Neural cell (in vitro differentiated cells): ENCODE measurements around the gene TNC. TPM values are rescaled to one million over a fixed set of nuclear protein-coding genes. Genes with fewer than 3 reads are reported as not detected.

Source experiments
- H2AFZ ChIP-seq: fragments of 200-600, 300-800 bp; sonication (generic), shearing (Covaris generic); 2 replicates; pipeline ENCODE4 v1.6.0; 2014; ENCODE audit warnings: low read depth, mild to moderate bottlenecking, antibody characterized with exemption, low read length, moderate library complexity
- H3F3A ChIP-seq: fragments of 200-600 bp; shearing (Covaris generic); 2 replicates; pipeline ENCODE4 v1.6.1; 2016; ENCODE audit warnings: mild to moderate bottlenecking, moderate library complexity, mixed read lengths, antibody characterized with exemption, low read length; ENCODE audit not compliant: insufficient read depth, poor library complexity, severe bottlenecking
- H3K27ac ChIP-seq: fragments of 200-600, 300-800 bp; sonication (generic), shearing (Covaris generic); 2 replicates; pipeline ENCODE4 v1.5.1; 2014; ENCODE audit warnings: mild to moderate bottlenecking, low read length, moderate library complexity
- H3K27me3 ChIP-seq: fragments of 300-800, 200-600 bp; sonication (generic), shearing (Covaris generic); 2 replicates; pipeline ENCODE4 v1.6.0; 2014; ENCODE audit warnings: mild to moderate bottlenecking, low read depth, low read length, moderate library complexity; ENCODE audit not compliant: insufficient read depth
- H3K36me3 ChIP-seq: fragments of 300-800, 200-600 bp; sonication (generic), shearing (Covaris generic); 2 replicates; pipeline ENCODE4 v1.5.1; 2014; ENCODE audit warnings: mild to moderate bottlenecking, antibody characterized with exemption, low read length, moderate library complexity; ENCODE audit not compliant: insufficient read depth
- H3K4me2 ChIP-seq: fragments of 300-800, 200-600 bp; sonication (generic), shearing (Covaris generic); 2 replicates; pipeline ENCODE4 v1.6.0; 2014; ENCODE audit warnings: mild to moderate bottlenecking, low read length
- H3K4me3 ChIP-seq: fragments of 300-800, 200-600 bp; sonication (generic), shearing (Covaris generic); 2 replicates; pipeline ENCODE4 v1.5.1; 2014; ENCODE audit warnings: mild to moderate bottlenecking, low read length, moderate library complexity
- H3K79me2 ChIP-seq: fragments of 200-600 bp; shearing (Covaris generic); replicated peaks from 2 replicates; pipeline ENCODE4 v1.6.0; 2014; ENCODE audit warnings: mild to moderate bottlenecking, low read length, moderate library complexity; ENCODE audit not compliant: insufficient read depth
- H3K9ac ChIP-seq: fragments of 300-800, 200-600 bp; sonication (generic), shearing (Covaris generic); 2 replicates; pipeline ENCODE4 v1.6.1; 2016; ENCODE audit warnings: mild to moderate bottlenecking, low read length, mixed read lengths
- H3K9me2 ChIP-seq: fragments of 200-600 bp; shearing (Covaris generic); 2 replicates; pipeline ENCODE4 v1.6.1; 2016; ENCODE audit warnings: mild to moderate bottlenecking, low read length, mixed read lengths; ENCODE audit not compliant: insufficient read depth
- H3K9me3 ChIP-seq: fragments of 200-600, 300-800 bp; sonication (generic), shearing (Covaris generic); 2 replicates; pipeline ENCODE4 v1.6.1; 2016; ENCODE audit warnings: mild to moderate bottlenecking, mixed run types, low read length, moderate library complexity, mixed read lengths
- H4K20me1 ChIP-seq: fragments of 200-600 bp; shearing (Covaris generic); 2 replicates; pipeline ENCODE4 v1.6.1; 2016; ENCODE audit warnings: mild to moderate bottlenecking, mixed run types; ENCODE audit not compliant: insufficient read depth
- EP300 ChIP-seq: fragments of 450-650 bp; conservative IDR thresholded peaks from 2 replicates; pipeline ENCODE4 v1.6.1; 2014; ENCODE audit warnings: antibody characterized with exemption, mild to moderate bottlenecking, moderate library complexity; ENCODE audit not compliant: poor library complexity, severe bottlenecking
- EZH2 ChIP-seq: fragments of 200-600, 300-800 bp; shearing (Covaris generic), sonication (generic); IDR thresholded peaks from 2 replicates; pipeline ENCODE4 v1.6.1; 2014; ENCODE audit warnings: antibody characterized with exemption, low read length, borderline replicate concordance, mild to moderate bottlenecking; ENCODE audit not compliant: insufficient read depth, poor library complexity, severe bottlenecking
- MXI1 ChIP-seq: fragments of 450-650 bp; conservative IDR thresholded peaks from 2 replicates; pipeline ENCODE4 v1.6.1; 2014; ENCODE audit warnings: antibody characterized with exemption, mild to moderate bottlenecking; ENCODE audit not compliant: poor library complexity, severe bottlenecking
- POLR2AphosphoS5 ChIP-seq: IDR thresholded peaks from 2 replicates; pipeline ENCODE4 v1.6.1; 2012
- RAD21 ChIP-seq: fragments of 450-650 bp; conservative IDR thresholded peaks from 2 replicates; pipeline ENCODE4 v1.6.1; 2014; ENCODE audit warnings: antibody characterized with exemption, mild to moderate bottlenecking, moderate library complexity
- SMC3 ChIP-seq: fragments of 450-650 bp; conservative IDR thresholded peaks from 2 replicates; pipeline ENCODE4 v1.6.1; 2014; ENCODE audit warnings: antibody characterized with exemption, mild to moderate bottlenecking, moderate library complexity; ENCODE audit not compliant: poor library complexity
- TAF1 ChIP-seq: IDR thresholded peaks from 2 replicates; pipeline ENCODE4 v1.6.1; 2012; ENCODE audit warnings: low read depth
- polyA plus RNA-seq: library from polyadenylated mRNA; depleted of rRNA; stranded (reverse); fragments of >200 nt; gene quantifications from 2 replicates; pipeline ENCODE4 v1.2.3, GENCODE V29; 2014
- TF ChIP-seq, protein P1 (sequence below): fragments of 450-650 bp; IDR thresholded peaks from 2 replicates; pipeline ENCODE4 v1.5.1; 2014; ENCODE audit warnings: antibody characterized with exemption, mild to moderate bottlenecking, moderate library complexity; ENCODE audit not compliant: poor library complexity, severe bottlenecking
- TF ChIP-seq, protein P2 (sequence below): IDR thresholded peaks from 2 replicates; pipeline ENCODE4 v1.6.1; 2012; ENCODE audit warnings: borderline replicate concordance

The TNC gene
- polyA plus RNA-seq, 1 donor from 2014 or later, result 2.1 TPM

DNA sequence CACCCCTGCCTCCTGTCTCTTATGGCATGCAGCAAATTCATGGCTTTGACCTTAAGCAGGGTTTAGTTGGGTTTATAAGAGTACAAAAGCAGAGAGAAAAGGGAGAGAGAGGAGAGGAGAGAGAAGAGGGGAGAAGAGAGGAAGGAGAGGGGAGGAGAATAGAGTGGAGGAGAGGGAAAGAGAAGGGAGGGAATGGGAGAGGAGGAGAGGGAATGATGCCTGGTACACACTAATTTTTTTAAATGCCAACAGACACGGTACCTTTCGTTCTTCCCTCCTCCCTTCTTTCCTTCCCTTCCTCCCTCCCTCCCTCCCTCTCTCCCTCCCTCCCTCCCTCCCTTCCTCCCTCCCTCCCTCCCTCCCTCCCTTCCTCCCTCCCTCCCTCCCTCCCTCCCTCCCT, 48.7 kb downstream of the TNC start (continued):
- TF ChIP-seq, protein P1, sequence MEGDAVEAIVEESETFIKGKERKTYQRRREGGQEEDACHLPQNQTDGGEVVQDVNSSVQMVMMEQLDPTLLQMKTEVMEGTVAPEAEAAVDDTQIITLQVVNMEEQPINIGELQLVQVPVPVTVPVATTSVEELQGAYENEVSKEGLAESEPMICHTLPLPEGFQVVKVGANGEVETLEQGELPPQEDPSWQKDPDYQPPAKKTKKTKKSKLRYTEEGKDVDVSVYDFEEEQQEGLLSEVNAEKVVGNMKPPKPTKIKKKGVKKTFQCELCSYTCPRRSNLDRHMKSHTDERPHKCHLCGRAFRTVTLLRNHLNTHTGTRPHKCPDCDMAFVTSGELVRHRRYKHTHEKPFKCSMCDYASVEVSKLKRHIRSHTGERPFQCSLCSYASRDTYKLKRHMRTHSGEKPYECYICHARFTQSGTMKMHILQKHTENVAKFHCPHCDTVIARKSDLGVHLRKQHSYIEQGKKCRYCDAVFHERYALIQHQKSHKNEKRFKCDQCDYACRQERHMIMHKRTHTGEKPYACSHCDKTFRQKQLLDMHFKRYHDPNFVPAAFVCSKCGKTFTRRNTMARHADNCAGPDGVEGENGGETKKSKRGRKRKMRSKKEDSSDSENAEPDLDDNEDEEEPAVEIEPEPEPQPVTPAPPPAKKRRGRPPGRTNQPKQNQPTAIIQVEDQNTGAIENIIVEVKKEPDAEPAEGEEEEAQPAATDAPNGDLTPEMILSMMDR, result no peak
- no peak for TF ChIP-seq MXI1

DNA sequence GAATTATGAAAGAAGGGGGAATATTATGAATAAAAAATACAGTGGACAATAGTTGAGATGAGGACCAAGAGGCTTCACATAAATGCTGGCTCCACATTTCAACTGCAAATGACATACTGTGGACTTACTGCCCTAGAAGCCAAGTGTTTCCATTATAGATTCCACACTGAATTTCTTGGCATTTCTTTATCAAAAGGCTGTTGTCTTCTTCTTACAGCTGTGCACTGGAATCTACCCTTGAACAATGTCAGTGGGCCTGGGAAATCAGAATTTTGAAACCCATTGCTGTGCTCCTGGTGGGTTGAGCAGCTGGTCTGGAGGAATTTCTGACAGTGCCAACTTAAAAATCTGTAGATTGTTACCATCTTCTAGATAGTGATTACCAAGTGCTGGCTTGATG, 49.9 kb downstream of the TNC start:
- Histone ChIP-seq H3K27ac (no peak overlapping the region), H3K27me3 (no peaks in the 10 kb centered on the region)

More for the DNA sequence above, 49.9 kb downstream of the TNC start:
- H2AFZ ChIP-seq, result no peak overlapping the region
- H3K9ac ChIP-seq, result no peak overlapping the region
- no peaks in the 10 kb centered on the region for H3K79me2 ChIP-seq
- H3K9me3 ChIP-seq, result no peaks in the 10 kb centered on the region
- H3F3A ChIP-seq, result no peaks in the 10 kb centered on the region
- H3K4me2 ChIP-seq, result no peak overlapping the region
- no peaks in the 10 kb centered on the region for H3K36me3 ChIP-seq
- H3K9me2 ChIP-seq, result no peaks in the 10 kb centered on the region
- H4K20me1 ChIP-seq, result no peaks in the 10 kb centered on the region
- TF ChIP-seq TAF1 (no peak), SMC3 (no peak), RAD21 (no peak), POLR2AphosphoS5 (no peak), EZH2 (no peak), EP300 (no peak), MXI1 (no peak)
- TF ChIP-seq, protein P1, result no peak
- TF ChIP-seq, protein P2, sequence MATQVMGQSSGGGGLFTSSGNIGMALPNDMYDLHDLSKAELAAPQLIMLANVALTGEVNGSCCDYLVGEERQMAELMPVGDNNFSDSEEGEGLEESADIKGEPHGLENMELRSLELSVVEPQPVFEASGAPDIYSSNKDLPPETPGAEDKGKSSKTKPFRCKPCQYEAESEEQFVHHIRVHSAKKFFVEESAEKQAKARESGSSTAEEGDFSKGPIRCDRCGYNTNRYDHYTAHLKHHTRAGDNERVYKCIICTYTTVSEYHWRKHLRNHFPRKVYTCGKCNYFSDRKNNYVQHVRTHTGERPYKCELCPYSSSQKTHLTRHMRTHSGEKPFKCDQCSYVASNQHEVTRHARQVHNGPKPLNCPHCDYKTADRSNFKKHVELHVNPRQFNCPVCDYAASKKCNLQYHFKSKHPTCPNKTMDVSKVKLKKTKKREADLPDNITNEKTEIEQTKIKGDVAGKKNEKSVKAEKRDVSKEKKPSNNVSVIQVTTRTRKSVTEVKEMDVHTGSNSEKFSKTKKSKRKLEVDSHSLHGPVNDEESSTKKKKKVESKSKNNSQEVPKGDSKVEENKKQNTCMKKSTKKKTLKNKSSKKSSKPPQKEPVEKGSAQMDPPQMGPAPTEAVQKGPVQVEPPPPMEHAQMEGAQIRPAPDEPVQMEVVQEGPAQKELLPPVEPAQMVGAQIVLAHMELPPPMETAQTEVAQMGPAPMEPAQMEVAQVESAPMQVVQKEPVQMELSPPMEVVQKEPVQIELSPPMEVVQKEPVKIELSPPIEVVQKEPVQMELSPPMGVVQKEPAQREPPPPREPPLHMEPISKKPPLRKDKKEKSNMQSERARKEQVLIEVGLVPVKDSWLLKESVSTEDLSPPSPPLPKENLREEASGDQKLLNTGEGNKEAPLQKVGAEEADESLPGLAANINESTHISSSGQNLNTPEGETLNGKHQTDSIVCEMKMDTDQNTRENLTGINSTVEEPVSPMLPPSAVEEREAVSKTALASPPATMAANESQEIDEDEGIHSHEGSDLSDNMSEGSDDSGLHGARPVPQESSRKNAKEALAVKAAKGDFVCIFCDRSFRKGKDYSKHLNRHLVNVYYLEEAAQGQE, result no peak
- no peak overlapping the region for H3K4me3 ChIP-seq
